HCT116 (cell line): ENCODE measurements around the gene GRHL1. TPM values are rescaled to one million over a fixed set of nuclear protein-coding genes. Genes with fewer than 3 reads are reported as not detected.
A peak's percentile ranks its signal among the peaks of the same experiment; 100 is the strongest.

ENCODE experiments used
- ATAC-seq: fragments of 200-7000 bp; cut with Tn5 transposase; 2 replicates; pipeline ENCODE4 v1.9.1; 2020; ENCODE audit warnings: mild to moderate bottlenecking, moderate library complexity
- BruUV-seq: library from RNA; stranded (reverse); fragments of 400-500 nt; replicated peaks from 2 replicates; lab custom pipeline; 2021; lab: Mats Ljungman, UMichigan
- CTCF ChIA-PET: fragments of 300-600 bp; sonication (Branson Sonifier 250); formaldehyde crosslinking; loops from one replicate; lab custom pipeline; 2021; ENCODE audit warnings: antibody characterized with exemption; lab: Charles Lee
- POLR2A ChIA-PET: fragments of 300-600, 350-600 bp; sonication (Branson Sonifier 250); formaldehyde crosslinking; loops from one replicate; lab custom pipeline; 2021; ENCODE audit warnings: antibody characterized with exemption; lab: Charles Lee
- RAD21 ChIA-PET, 2 experiments: fragments of 300-600 bp; sonication (Branson Sonifier 250); formaldehyde crosslinking; loops; one replicate each; lab custom pipeline; 2023; ENCODE audit warnings: low total read pairs in 2 of 2; ENCODE audit not compliant: uncharacterized antibody in 2 of 2, unreplicated experiment in 2 of 2, low non-redundant PET in 1 of 2; lab: Charles Lee
- DNase-seq: peaks from one replicate; pipeline ENCODE4 v3.0.0-alpha.2; 2010; ENCODE audit warnings: low read depth, low spot score
- H2AFZ ChIP-seq: fragments of 200-600 bp; shearing (Covaris generic), sonication (generic); 2 replicates; pipeline ENCODE4 v1.6.1; 2017; ENCODE audit warnings: low read depth, mixed run types, mixed read lengths, antibody characterized with exemption, low read length; ENCODE audit not compliant: poor library complexity, severe bottlenecking
- H3K27ac ChIP-seq: 2 replicates; pipeline ENCODE4 v1.5.1; 2012; ENCODE audit warnings: low read depth, low read length
- H3K27me3 ChIP-seq: fragments of 200-600 bp; sonication (generic); 2 replicates; pipeline ENCODE4 v1.6.1; 2016; ENCODE audit warnings: mixed run types, low read length, mixed read lengths; ENCODE audit not compliant: insufficient read depth
- H3K36me3 ChIP-seq, 2 experiments: fragments of 200-500 bp in 1 of 2; fragments of 200-600 bp in 1 of 2; sonication (Bioruptor generic) in 1 of 2; sonication (generic) in 1 of 2; 2 replicates each; pipeline versions ENCODE4 v1.5.1 to v1.6.1; 2014 to 2016; ENCODE audit warnings: low read length in 2 of 2, inconsistent platforms in 1 of 2, mixed read lengths in 1 of 2, mixed run types in 1 of 2; ENCODE audit not compliant: insufficient read depth in 2 of 2, control insufficient read depth in 1 of 2
- H3K4me1 ChIP-seq, 2 experiments: fragments of 200-600 bp in 1 of 2; sonication (generic) in 1 of 2; 2 replicates each; pipeline versions ENCODE4 v1.5.1 to v1.6.1; 2012 to 2017; ENCODE audit warnings: low read length in 2 of 2, inconsistent platforms in 1 of 2, mild to moderate bottlenecking in 1 of 2, mixed read lengths in 1 of 2, mixed run types in 1 of 2, moderate library complexity in 1 of 2; ENCODE audit not compliant: insufficient read depth in 2 of 2, control insufficient read depth in 1 of 2
- H3K4me2 ChIP-seq: fragments of 200-600 bp; sonication (generic); 2 replicates; pipeline ENCODE4 v1.6.1; 2017; ENCODE audit warnings: mixed run types, low read length, mixed read lengths
- H3K4me3 ChIP-seq, 2 experiments: fragments of 200-600 bp in 1 of 2; sonication (generic) in 1 of 2; replicated peaks in 1 of 2; 2 replicates each; pipeline ENCODE4 v1.5.1; 2011 to 2016; ENCODE audit warnings: low read length in 2 of 2, control low read depth in 1 of 2, low read depth in 1 of 2, mild to moderate bottlenecking in 1 of 2, mixed read lengths in 1 of 2, mixed run types in 1 of 2
- H3K79me2 ChIP-seq: fragments of 200-600 bp; sonication (generic); 2 replicates; pipeline ENCODE4 v1.6.1; 2017; ENCODE audit warnings: mild to moderate bottlenecking, mixed run types, low read length, moderate library complexity, mixed read lengths; ENCODE audit not compliant: insufficient read depth
- H3K9ac ChIP-seq: fragments of 200-600 bp; sonication (generic); 2 replicates; pipeline ENCODE4 v1.6.1; 2016; ENCODE audit warnings: low read length, mixed read lengths
- H3K9me2 ChIP-seq: fragments of 200-600 bp; sonication (generic), shearing (Covaris generic); 2 replicates; pipeline ENCODE4 v1.6.1; 2017; ENCODE audit warnings: mixed run types, mild to moderate bottlenecking, moderate library complexity; ENCODE audit not compliant: insufficient read depth
- H3K9me3 ChIP-seq, 2 experiments: fragments of 200-500 bp in 1 of 2; fragments of 200-600 bp in 1 of 2; sonication (Bioruptor generic) in 1 of 2; sonication (generic) in 1 of 2; 2 replicates each; pipeline ENCODE4 v1.6.1; 2014 to 2017; ENCODE audit warnings: low read length in 2 of 2, mixed read lengths in 2 of 2, inconsistent platforms in 1 of 2, low read depth in 1 of 2, mild to moderate bottlenecking in 1 of 2, mixed run types in 1 of 2, moderate library complexity in 1 of 2; ENCODE audit not compliant: control insufficient read depth in 1 of 2, insufficient read depth in 1 of 2
- H4K20me1 ChIP-seq: fragments of 200-600 bp; sonication (generic), shearing (Covaris generic); 2 replicates; pipeline ENCODE4 v1.6.1; 2017; ENCODE audit warnings: mixed run types, mild to moderate bottlenecking, moderate library complexity; ENCODE audit not compliant: insufficient read depth
- CBX3 ChIP-seq: IDR thresholded peaks from 2 replicates; pipeline ENCODE4 v1.6.1; 2012; ENCODE audit warnings: low read depth
- CEBPB ChIP-seq: IDR thresholded peaks from 2 replicates; pipeline ENCODE4 v1.6.1; 2012; ENCODE audit warnings: low read depth
- EGR1 ChIP-seq: IDR thresholded peaks from 2 replicates; pipeline ENCODE4 v1.6.1; 2012; ENCODE audit warnings: low read depth
- ELF1 ChIP-seq: IDR thresholded peaks from 2 replicates; pipeline ENCODE4 v1.6.1; 2012; ENCODE audit warnings: low read depth, borderline replicate concordance
- EZH2phosphoT487 ChIP-seq: fragments of 200-600 bp; IDR thresholded peaks from 2 replicates; pipeline ENCODE4 v1.6.1; 2018; ENCODE audit warnings: antibody characterized with exemption, borderline replicate concordance
- JUND ChIP-seq: IDR thresholded peaks from 2 replicates; pipeline ENCODE4 v1.6.1; 2012
- POLR2AphosphoS5 ChIP-seq: IDR thresholded peaks from 2 replicates; pipeline ENCODE4 v1.6.1; 2011; ENCODE audit warnings: mild to moderate bottlenecking, low read depth, low read length, moderate library complexity
- RAD21 ChIP-seq: IDR thresholded peaks from 2 replicates; pipeline ENCODE4 v1.6.1; 2012; ENCODE audit warnings: low read depth, mild to moderate bottlenecking
- REST ChIP-seq: IDR thresholded peaks from 2 replicates; pipeline ENCODE4 v1.6.1; 2012; ENCODE audit warnings: low read depth
- SIN3A ChIP-seq: IDR thresholded peaks from 2 replicates; pipeline ENCODE4 v1.6.1; 2012; ENCODE audit warnings: low read depth
- SP1 ChIP-seq: IDR thresholded peaks from 2 replicates; pipeline ENCODE4 v1.6.1; 2012; ENCODE audit warnings: low read depth
- SRF ChIP-seq: IDR thresholded peaks from 2 replicates; pipeline ENCODE4 v1.6.1; 2012; ENCODE audit warnings: low read depth
- ZBTB33 ChIP-seq: IDR thresholded peaks from 2 replicates; pipeline ENCODE4 v1.6.1; 2011; ENCODE audit warnings: mild to moderate bottlenecking, low read length, moderate library complexity; ENCODE audit not compliant: insufficient replicate concordance; ENCODE audit errors: extremely low read depth
- ZNF274 ChIP-seq: fragments of 200-500 bp; sonication (Bioruptor generic); IDR thresholded peaks from 2 replicates; pipeline ENCODE4 v1.6.1; 2014; ENCODE audit warnings: mild to moderate bottlenecking, low read depth, low read length, inconsistent platforms
- intact Hi-C: fragments of 100-400 bp; cut with micrococcal nuclease; formaldehyde crosslinking; loops from 2 replicates; pipeline ENCODE4 v1.10.0; 2022
- total RNA-seq: library from RNA; stranded (reverse); gene quantifications from one replicate; pipeline ENCODE4 v1.2.1, GENCODE V29; 2021; ENCODE audit not compliant: unreplicated experiment
- TF ChIP-seq, protein P1 (sequence below): IDR thresholded peaks from 2 replicates; pipeline ENCODE4 v1.6.1; 2012

Gene GRHL1
- total RNA-seq, 1 experiment from 2014 or later: 8.5 TPM

- TF ChIP-seq SRF (no peak), EGR1 (peak; percentile 67; the same call in 1 of the 2 replicates), CBX3 (no peak), ELF1 (no peak), RAD21 (no peak), SP1 (no peak)
- ChIA-PET POLR2A (no interaction called here), RAD21 (no interaction called here), CTCF (interaction anchor here (1.2 to 3.7 kb wide), 2 partner anchors 11 to 12 kb away, joined by 6 to 15 read pairs; no protein-coding TSS in a partner anchor)
- peaks cover 31 to 35% of the 10 kb centered on the region in 2 experiments for H3K4me1 ChIP-seq
- no peak overlapping the region for H3K9ac ChIP-seq
- H3K9me3 ChIP-seq: no peaks in the 10 kb centered on the region
- no peaks in the 10 kb centered on the region for H4K20me1 ChIP-seq
- DNase-seq: no peak
- no peaks in the 10 kb centered on the region for H3K79me2 ChIP-seq
- H3K9me2 ChIP-seq: no peaks in the 10 kb centered on the region
- no TSS peak for BruUV-seq
- ATAC-seq: 0 out of 2 replicates have a peak, but pooled peaks have one; percentile 20
- no peaks in the 10 kb centered on the region for H3K27me3 ChIP-seq
- no peaks in the 10 kb centered on the region for H3K36me3 ChIP-seq
- no peak overlapping the region for H3K4me3 ChIP-seq
- intact Hi-C loops: no loop called here
- peak overlapping the region; percentile 43 for H3K4me2 ChIP-seq
- no peak overlapping the region for H2AFZ ChIP-seq
- no peak overlapping the region for H3K27ac ChIP-seq
These were observed 21.4 kb downstream of the GRHL1 start for GRCh38 chr2:9972621-9973479.

DNA sequence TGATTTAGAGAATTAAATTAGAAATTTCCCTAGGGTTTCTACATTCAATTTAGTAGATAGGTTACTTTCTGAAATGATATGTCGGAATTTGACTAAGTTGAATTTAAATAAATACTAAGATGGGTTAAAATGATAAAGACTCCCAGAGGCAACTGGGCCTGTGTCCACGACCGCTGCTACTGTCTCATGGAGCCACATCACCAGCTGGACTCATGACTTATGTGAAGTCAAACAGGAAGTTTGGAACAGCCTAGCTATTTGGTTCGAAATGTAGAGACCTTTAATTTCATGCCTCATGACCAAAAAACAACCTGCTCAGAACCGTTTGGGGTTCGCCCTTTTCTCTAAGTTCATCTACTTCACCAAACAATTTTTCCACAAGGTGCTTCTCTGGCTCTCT is 22.2 kb downstream of the GRHL1 start:
- BruUV-seq: no TSS peak
- H3K4me1 ChIP-seq: peaks cover 31 to 35% of the 10 kb centered on the region in 2 experiments
- ChIA-PET CTCF (interaction anchor here (1.2 kb wide), 1 partner anchor 11 kb away, joined by 6 read pairs; no protein-coding TSS in a partner anchor), POLR2A (no interaction called here), RAD21 (no interaction called here)
- no peaks in the 10 kb centered on the region for H4K20me1 ChIP-seq
- H3K4me3 ChIP-seq: no peak overlapping the region
- no peaks in the 10 kb centered on the region for H3K36me3 ChIP-seq
- no peaks in the 10 kb centered on the region for H3K79me2 ChIP-seq
- intact Hi-C loops: loop anchor here (2.0 kb wide), 1 partner anchor 21 kb away; no protein-coding TSS in a partner anchor
- no peak overlapping the region for H3K9ac ChIP-seq
- H3K27me3 ChIP-seq: no peaks in the 10 kb centered on the region
- no peak for ATAC-seq
- no peak overlapping the region for H2AFZ ChIP-seq
- H3K9me3 ChIP-seq: no peaks in the 10 kb centered on the region
- H3K9me2 ChIP-seq: no peaks in the 10 kb centered on the region
- peak overlapping the region; percentile 43; the same call in 1 of the 2 replicates for H3K4me2 ChIP-seq
- DNase-seq: no peak
- no peak overlapping the region for H3K27ac ChIP-seq
- TF ChIP-seq, protein P1, sequence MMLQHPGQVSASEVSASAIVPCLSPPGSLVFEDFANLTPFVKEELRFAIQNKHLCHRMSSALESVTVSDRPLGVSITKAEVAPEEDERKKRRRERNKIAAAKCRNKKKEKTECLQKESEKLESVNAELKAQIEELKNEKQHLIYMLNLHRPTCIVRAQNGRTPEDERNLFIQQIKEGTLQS: no peak
- TF ChIP-seq ZNF274 (no peak), JUND (no peak), EZH2phosphoT487 (no peak), CEBPB (no peak), SIN3A (no peak), ELF1 (no peak), ZBTB33 (no peak), REST (no peak), POLR2AphosphoS5 (no peak)
